SK-N-MC (cell line): Measurements from ENCODE around the gene HINT3.

ENCODE experiments used
- EZH2 ChIP-seq: fragments of 200-600 bp; sonication (generic); IDR thresholded peaks from one replicate; pipeline ENCODE4 v1.6.1; 2017; ENCODE audit warnings: antibody characterized with exemption
- FOXP2 ChIP-seq: optimal IDR thresholded peaks from 2 replicates; pipeline ENCODE3; 2011; ENCODE audit warnings: mild to moderate bottlenecking, moderate library complexity; ENCODE audit not compliant: insufficient read depth; ENCODE audit errors: extremely low read length, control extremely low read depth
- POLR2AphosphoS5 ChIP-seq: IDR thresholded peaks from 2 replicates; pipeline ENCODE4 v1.6.1; 2012; ENCODE audit warnings: mild to moderate bottlenecking, low read depth, low read length, borderline replicate concordance

GRCh38 chr6:125944896-125945295 is 11.7 kb upstream of the HINT3 start:
- TF ChIP-seq FOXP2 (no peak), EZH2 (no peak), POLR2AphosphoS5 (no peak)
